Endothelial cell of umbilical vein (primary cell): Measurements from ENCODE around the gene FOXO6.

Source experiments
- CTCF ChIP-seq, 2 donors: IDR thresholded peaks; 1 replicate in 1 of 2; 2 replicates in 1 of 2; pipeline ENCODE4 v1.5.1; 2011; ENCODE audit warnings: low read length in 2 of 2, mild to moderate bottlenecking in 2 of 2, moderate library complexity in 2 of 2, control low read depth in 1 of 2, inconsistent platforms in 1 of 2, low read depth in 1 of 2; ENCODE audit not compliant: insufficient read depth in 1 of 2; ENCODE audit errors: extremely low read depth in 1 of 2
- EZH2 ChIP-seq: IDR thresholded peaks from 2 replicates; pipeline ENCODE4 v1.6.1; 2012; ENCODE audit warnings: borderline replicate concordance, low read depth, mild to moderate bottlenecking, moderate library complexity, low read length, inconsistent platforms; ENCODE audit not compliant: severe bottlenecking
- FOS ChIP-seq: IDR thresholded peaks from 2 replicates; pipeline ENCODE4 v1.6.1; 2011; ENCODE audit warnings: mild to moderate bottlenecking, low read length, moderate library complexity, borderline replicate concordance; ENCODE audit not compliant: insufficient read depth
- GATA2 ChIP-seq: IDR thresholded peaks from 2 replicates; pipeline ENCODE4 v1.7.0; 2011; ENCODE audit warnings: low read depth, mild to moderate bottlenecking, moderate library complexity, mixed read lengths, low read length; ENCODE audit not compliant: insufficient read length, insufficient read depth
- JUN ChIP-seq: IDR thresholded peaks from 2 replicates; pipeline ENCODE4 v1.6.1; 2011; ENCODE audit warnings: borderline replicate concordance, low read depth; ENCODE audit not compliant: insufficient read length, insufficient read depth
- MYC ChIP-seq: IDR thresholded peaks from one replicate; pipeline ENCODE4 v1.6.1; 2011; ENCODE audit warnings: mild to moderate bottlenecking, low read depth, low read length
- POLR2A ChIP-seq: IDR thresholded peaks from 2 replicates; pipeline ENCODE4 v1.6.1; 2012; ENCODE audit warnings: low read depth, mild to moderate bottlenecking, control low read depth, low read length
- POLR2AphosphoS5 ChIP-seq: IDR thresholded peaks from 2 replicates; pipeline ENCODE4 v1.6.1; 2012; ENCODE audit warnings: low read depth, mild to moderate bottlenecking, control low read depth, low read length, moderate library complexity; ENCODE audit not compliant: insufficient read depth
- TF ChIP-seq, protein P1 (sequence below): IDR thresholded peaks from 2 replicates; pipeline ENCODE4 v1.6.1; 2011; ENCODE audit not compliant: insufficient read depth, insufficient read length

- TF ChIP-seq POLR2A: no peak
- no peak for TF ChIP-seq EZH2
- no peak for TF ChIP-seq CTCF (IDR thresholded peaks at IDR 0.05; ENCODE audit: extremely low read depth in 1 of 2, insufficient read depth in 1 of 2, low read depth in 1 of 2, low read length in 2 of 2)
- TF ChIP-seq POLR2AphosphoS5: no peak
- TF ChIP-seq JUN: no peak
- no peak for TF ChIP-seq FOS
- TF ChIP-seq MYC: no peak
- TF ChIP-seq, protein P1, sequence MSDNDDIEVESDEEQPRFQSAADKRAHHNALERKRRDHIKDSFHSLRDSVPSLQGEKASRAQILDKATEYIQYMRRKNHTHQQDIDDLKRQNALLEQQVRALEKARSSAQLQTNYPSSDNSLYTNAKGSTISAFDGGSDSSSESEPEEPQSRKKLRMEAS: no peak
- TF ChIP-seq GATA2: no peak
Measured at GRCh38 chr1:41370225-41370624, 9.0 kb downstream of the FOXO6 start.
